ENCODE data around the gene KCNN2. TPM values are rescaled to one million over a fixed set of nuclear protein-coding genes. Genes with fewer than 3 reads are reported as not detected.

Gene KCNN2
- total RNA-seq, 1 experiment from 2014 or later: 0.27 TPM

- Histone ChIP-seq H3K9me3 (no peaks in the 10 kb centered on the region; the same call in 1 of the 2 replicates), H3K4me1 (no peaks in the 10 kb centered on the region), H3K36me3 (ENCODE audit: control insufficient read depth, insufficient read depth, low read length) (no peaks in the 10 kb centered on the region), H3K27me3 (replicated peaks; ENCODE audit: control insufficient read depth, insufficient read depth, low read length) (no peaks in the 10 kb centered on the region), H3K4me3 (ENCODE audit: low read depth, low read length) (no peak overlapping the region)
- Mint-ChIP-seq H3K4me1 (ENCODE audit: low read depth, unreplicated experiment) (no peaks in the 10 kb centered on the region), H3K4me3 (ENCODE audit: unreplicated experiment) (no peak overlapping the region), H3K27me3 (ENCODE audit: insufficient read depth, unreplicated experiment) (no peaks in the 10 kb centered on the region), H3K27ac (ENCODE audit: unreplicated experiment) (no peak overlapping the region), H3K9me3 (ENCODE audit: unreplicated experiment) (peaks cover 74% of the 10 kb centered on the region), H3K36me3 (ENCODE audit: insufficient read depth, unreplicated experiment) (no peaks in the 10 kb centered on the region)
- ChIA-PET CTCF (no interaction called here), POLR2A (no interaction called here)
- TF ChIP-seq CTCF (IDR thresholded peaks at IDR 0.05; ENCODE audit: insufficient read depth in 1 of 2, low read depth in 1 of 2, low read length in 1 of 2, severe bottlenecking in 1 of 2, unreplicated experiment in 1 of 2): no peak
- intact Hi-C loops (cut with micrococcal nuclease; ENCODE audit: unreplicated experiment): no loop called here
- BruUV-seq (replicated peaks): no TSS peak
- DNase-seq: peak; percentile 40 to 60
Measured at GRCh38 chr5:114544561-114544960, 182.7 kb downstream of the KCNN2 start.

All from Caco-2 (cell line).